Mesothelial cell of epicardium (in vitro differentiated cells): ENCODE results near the gene RALGDS. TPM values are rescaled to one million over a fixed set of nuclear protein-coding genes. Genes with fewer than 3 reads are reported as not detected.

Experiments used
- DNase-seq, 2 experiments: peaks; one replicate each; pipeline ENCODE4 v3.0.0; 2021; ENCODE audit warnings: low spot score in 2 of 2; ENCODE audit not compliant: unreplicated experiment in 2 of 2
- H3K27ac Mint-ChIP-seq: 2 replicates; pipeline ENCODE4 v1.8.0; 2021; ENCODE audit warnings: mixed read lengths
- H3K27me3 Mint-ChIP-seq: 2 replicates; pipeline ENCODE4 v1.8.0; 2021; ENCODE audit warnings: low read depth, mixed read lengths
- H3K36me3 Mint-ChIP-seq: 2 replicates; pipeline ENCODE4 v1.8.0; 2021; ENCODE audit warnings: mixed read lengths
- H3K4me1 Mint-ChIP-seq: 2 replicates; pipeline ENCODE4 v1.8.0; 2021; ENCODE audit warnings: mixed read lengths
- H3K4me3 Mint-ChIP-seq: 2 replicates; pipeline ENCODE4 v1.8.0; 2021; ENCODE audit warnings: mild to moderate bottlenecking, moderate library complexity, mixed read lengths
- H3K9me3 Mint-ChIP-seq: 2 replicates; pipeline ENCODE4 v1.8.0; 2021; ENCODE audit warnings: mixed read lengths
- CTCF ChIP-seq: fragments of 200-600 bp; sonication (generic); IDR thresholded peaks from one replicate; pipeline ENCODE4 v1.5.0; 2021; ENCODE audit warnings: antibody characterized with exemption; ENCODE audit not compliant: unreplicated experiment
- total RNA-seq: library from RNA; stranded (reverse); gene quantifications from 3 replicates; pipeline ENCODE4 v1.2.1, GENCODE V29; 2021

RALGDS gene
- total RNA-seq, 1 donor from 2014 or later: 83.5 TPM

- no peak for TF ChIP-seq CTCF
- H3K4me1 Mint-ChIP-seq: peaks cover 9% of the 10 kb centered on the region
- H3K4me3 Mint-ChIP-seq: no peak overlapping the region
Observed at GRCh38 chr9:133130685-133131244, 9.7 kb upstream of the RALGDS start.

GRCh38 chr9:133129001-133129795 lies 8.2 kb upstream of the RALGDS start:
- Mint-ChIP-seq H3K27me3 (no peaks in the 10 kb centered on the region), H3K9me3 (no peaks in the 10 kb centered on the region), H3K36me3 (peaks cover 1% of the 10 kb centered on the region), H3K4me1 (peaks cover 7% of the 10 kb centered on the region), H3K27ac (no peak overlapping the region), H3K4me3 (no peak overlapping the region)
- no peak for TF ChIP-seq CTCF
- no peak for DNase-seq

More at GRCh38 chr9:133130685-133131244, 9.7 kb upstream of the RALGDS start:
- H3K27me3 Mint-ChIP-seq: no peaks in the 10 kb centered on the region
- peaks cover 1% of the 10 kb centered on the region for H3K36me3 Mint-ChIP-seq
- H3K9me3 Mint-ChIP-seq: no peaks in the 10 kb centered on the region
- no peak overlapping the region for H3K27ac Mint-ChIP-seq
- DNase-seq: no peak

- Mint-ChIP-seq H3K4me3 (no peak overlapping the region), H3K27me3 (no peaks in the 10 kb centered on the region), H3K36me3 (peaks cover 1% of the 10 kb centered on the region), H3K27ac (no peak overlapping the region), H3K4me1 (peaks cover 9% of the 10 kb centered on the region), H3K9me3 (no peaks in the 10 kb centered on the region)
- no peak for DNase-seq
- no peak for TF ChIP-seq CTCF
Observed at GRCh38 chr9:133128152-133128551, 7.1 kb upstream of the RALGDS start.

- H3K9me3 Mint-ChIP-seq: no peaks in the 10 kb centered on the region
- no peak for TF ChIP-seq CTCF
- peaks cover 1% of the 10 kb centered on the region for H3K36me3 Mint-ChIP-seq
- H3K27ac Mint-ChIP-seq: no peak overlapping the region
- no peaks in the 10 kb centered on the region for H3K27me3 Mint-ChIP-seq
- no peak overlapping the region for H3K4me3 Mint-ChIP-seq
- peaks cover 16% of the 10 kb centered on the region for H3K4me1 Mint-ChIP-seq
- no peak for DNase-seq
Observed at GRCh38 chr9:133127340-133127981, 6.4 kb upstream of the RALGDS start.

GRCh38 chr9:133126697-133127339 lies 5.8 kb upstream of the RALGDS start:
- H3K4me1 Mint-ChIP-seq: peaks cover 18% of the 10 kb centered on the region
- no peak overlapping the region for H3K27ac Mint-ChIP-seq
- H3K9me3 Mint-ChIP-seq: no peaks in the 10 kb centered on the region

More at GRCh38 chr9:133126697-133127339, 5.8 kb upstream of the RALGDS start:
- Mint-ChIP-seq H3K27me3 (no peaks in the 10 kb centered on the region), H3K4me3 (no peak overlapping the region), H3K36me3 (peaks cover 1% of the 10 kb centered on the region)
- no peak for TF ChIP-seq CTCF
- no peak for DNase-seq
